Natural killer cell (primary cell): ENCODE data around the gene FAM98C. TPM values are rescaled to one million over a fixed set of nuclear protein-coding genes. Genes with fewer than 3 reads are reported as not detected.

ENCODE experiments used
- ATAC-seq, 3 donors: fragments of 150-1000 bp in 2 of 3; fragments of 200-7000 bp in 1 of 3; cut with Tn5 transposase; 1 replicate in 1 of 3; 2 replicates in 2 of 3; pipeline ENCODE4 v1.10.0; 2021; ENCODE audit warnings: mild to moderate bottlenecking in 2 of 3, moderate library complexity in 2 of 3
- DNase-seq, 2 donors: peaks; one replicate each; pipeline versions ENCODE4 v3.0.0 to v3.0.0-alpha.2; 2013 to 2021; ENCODE audit warnings: mixed read lengths in 1 of 2
- H3K27ac ChIP-seq: one replicate; pipeline ENCODE4 v1.5.1; 2013; ENCODE audit warnings: mild to moderate bottlenecking, low read length
- H3K27me3 ChIP-seq: one replicate; pipeline ENCODE4 v1.6.1; 2013; ENCODE audit warnings: low read length; ENCODE audit not compliant: control insufficient read depth, insufficient read depth
- H3K36me3 ChIP-seq: one replicate; pipeline ENCODE4 v1.6.1; 2013; ENCODE audit warnings: low read length; ENCODE audit not compliant: control insufficient read depth, insufficient read depth
- H3K4me1 ChIP-seq: one replicate; pipeline ENCODE4 v1.6.1; 2013; ENCODE audit warnings: low read length; ENCODE audit not compliant: control insufficient read depth, insufficient read depth
- H3K4me3 ChIP-seq: one replicate; pipeline ENCODE4 v1.5.1; 2013; ENCODE audit warnings: low read length
- H3K9me3 ChIP-seq: one replicate; pipeline ENCODE4 v1.6.1; 2013; ENCODE audit warnings: low read length; ENCODE audit not compliant: control insufficient read depth, insufficient read depth
- H3K27ac Mint-ChIP-seq, 2 donors: one replicate each; pipeline ENCODE4 v1.8.0; 2022; ENCODE audit warnings: mild to moderate bottlenecking in 2 of 2, mixed read lengths in 2 of 2, moderate library complexity in 1 of 2
- H3K27me3 Mint-ChIP-seq, 2 donors: one replicate each; pipeline ENCODE4 v1.8.0; 2022; ENCODE audit warnings: low read depth in 2 of 2, mixed read lengths in 2 of 2
- H3K36me3 Mint-ChIP-seq: one replicate; pipeline ENCODE4 v1.8.0; 2022; ENCODE audit warnings: mixed read lengths
- H3K4me1 Mint-ChIP-seq, 2 donors: one replicate each; pipeline ENCODE4 v1.8.0; 2022; ENCODE audit warnings: mixed read lengths in 2 of 2
- H3K4me3 Mint-ChIP-seq: one replicate; pipeline ENCODE4 v1.8.0; 2022; ENCODE audit warnings: mild to moderate bottlenecking, moderate library complexity, mixed read lengths
- H3K9me3 Mint-ChIP-seq, 2 donors: one replicate each; pipeline ENCODE4 v1.8.0; 2022; ENCODE audit warnings: mixed read lengths in 2 of 2
- CTCF ChIP-seq: fragments of 200-600 bp; IDR thresholded peaks from one replicate; pipeline ENCODE4 v1.8.0; 2022; ENCODE audit warnings: antibody characterized with exemption
- WGBS: methylation state at CpG from one replicate; pipeline ENCODE4 v1.1.7; 2013; ENCODE audit warnings: missing lambda C conversion rate; ENCODE audit not compliant: insufficient coverage; 5-methylcytosine and 5-hydroxymethylcytosine counted together
- intact Hi-C: fragments of 100-400 bp; cut with micrococcal nuclease; formaldehyde crosslinking; loops from one replicate; pipeline ENCODE4 v1.14.2; 2022
- total RNA-seq, 4 donors: library from RNA; stranded (reverse); fragments of 120-200 nt in 1 of 4; gene quantifications; one replicate each; pipeline versions ENCODE4 v1.2.3 to v1.2.4, GENCODE V29; 2013 to 2022

Gene FAM98C
- total RNA-seq, 3 donors from 2014 or later (not counting 1 experiment from before 2014, with no cell fraction given): 36.9 to 42.1 (median 41.6) TPM

GRCh38 chr19:38385057-38385803, 17.7 kb upstream of the FAM98C start:
- no peak overlapping the region for H3K27ac ChIP-seq
- peaks cover 16% of the 10 kb centered on the region for H3K27me3 ChIP-seq
- intact Hi-C loops: no loop called here
- DNase-seq (no peak), ATAC-seq (no peak)
- 91% methylated on average over 40 of the region's 40 CpGs for WGBS
- H3K36me3 ChIP-seq: peaks cover 37% of the 10 kb centered on the region
- no peak overlapping the region for H3K27ac Mint-ChIP-seq
- no peak overlapping the region for H3K4me3 Mint-ChIP-seq
- TF ChIP-seq CTCF: no peak
- H3K4me1 Mint-ChIP-seq: peaks cover 12 to 19% of the 10 kb centered on the region in 2 donors
- peaks cover 13% of the 10 kb centered on the region in 2 donors for H3K27me3 Mint-ChIP-seq
- H3K4me3 ChIP-seq: no peak overlapping the region
- H3K4me1 ChIP-seq: peaks cover 35% of the 10 kb centered on the region
- H3K9me3 ChIP-seq: no peaks in the 10 kb centered on the region
- no peaks in the 10 kb centered on the region for H3K9me3 Mint-ChIP-seq
- H3K36me3 Mint-ChIP-seq: peaks cover 11% of the 10 kb centered on the region

- intact Hi-C loops: no loop called here
- no peak overlapping the region for H3K27ac Mint-ChIP-seq
- Histone ChIP-seq H3K9me3 (no peaks in the 10 kb centered on the region), H3K27ac (no peak overlapping the region), H3K36me3 (peaks cover 34% of the 10 kb centered on the region), H3K27me3 (peaks cover 16% of the 10 kb centered on the region), H3K4me3 (no peak overlapping the region), H3K4me1 (peaks cover 35% of the 10 kb centered on the region)
- WGBS: 47% methylated on average over 40 of the region's 40 CpGs
- peaks cover 11% of the 10 kb centered on the region for H3K36me3 Mint-ChIP-seq
- peak overlapping the region; percentile 56 for H3K4me3 Mint-ChIP-seq
- H3K9me3 Mint-ChIP-seq: no peaks in the 10 kb centered on the region
- ATAC-seq (peak in 1 of 3 donors; percentile 9), DNase-seq (no peak)
- no peak for TF ChIP-seq CTCF
- H3K27me3 Mint-ChIP-seq: peaks cover 13 to 15% of the 10 kb centered on the region in 2 donors
- H3K4me1 Mint-ChIP-seq: peaks cover 12 to 19% of the 10 kb centered on the region in 2 donors
Observed at GRCh38 chr19:38385804-38386257, 17.1 kb upstream of the FAM98C start.

DNA sequence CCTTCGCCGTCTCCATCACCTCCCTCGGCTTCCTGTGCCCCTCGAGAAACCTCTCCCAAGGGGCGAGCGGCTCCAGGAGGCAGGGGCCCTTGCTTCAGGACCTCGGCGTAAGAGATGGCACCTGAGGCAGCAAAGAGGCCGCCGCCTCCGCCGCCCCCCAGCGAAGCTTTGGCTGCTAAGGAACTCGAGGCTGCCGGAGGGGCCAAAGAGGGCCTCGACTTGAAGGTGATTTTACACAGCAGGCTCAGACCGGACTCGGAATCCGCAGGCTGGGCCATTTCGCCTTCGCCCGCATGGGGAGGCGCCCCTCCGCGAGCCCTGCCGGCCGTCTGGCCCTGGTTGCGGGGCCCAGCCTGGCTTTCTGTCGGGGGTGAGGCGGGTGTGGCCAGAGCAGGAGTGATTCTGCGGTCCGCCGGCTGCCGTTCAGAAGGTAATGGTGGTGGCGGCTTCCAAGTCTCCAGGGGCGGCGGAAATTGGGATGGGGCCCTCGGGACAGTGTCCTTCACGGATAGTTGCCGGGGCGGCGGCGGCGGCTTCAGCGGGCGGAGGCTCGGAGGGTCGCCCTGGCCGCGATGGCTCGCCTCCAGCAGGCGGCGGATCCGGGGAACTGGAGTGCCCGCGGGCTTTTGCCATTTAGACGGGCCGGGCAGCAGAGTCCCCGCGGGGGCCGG, 16.5 kb upstream of the FAM98C start:
- peaks cover 11% of the 10 kb centered on the region for H3K36me3 Mint-ChIP-seq
- no peak overlapping the region for H3K27ac Mint-ChIP-seq
- Histone ChIP-seq H3K9me3 (no peaks in the 10 kb centered on the region), H3K27me3 (peaks cover 16% of the 10 kb centered on the region), H3K4me3 (no peak overlapping the region), H3K36me3 (peaks cover 28% of the 10 kb centered on the region), H3K27ac (no peak overlapping the region), H3K4me1 (peaks cover 35% of the 10 kb centered on the region)
- 43% methylated on average over 61 of the region's 61 CpGs for WGBS
- H3K9me3 Mint-ChIP-seq: no peaks in the 10 kb centered on the region
- DNase-seq (no peak), ATAC-seq (no peak)
- intact Hi-C loops: no loop called here
- peak overlapping the region; percentile 49 for H3K4me3 Mint-ChIP-seq
- no peak for TF ChIP-seq CTCF
- peaks cover 13 to 20% of the 10 kb centered on the region in 2 donors for H3K27me3 Mint-ChIP-seq
- peaks cover 12 to 19% of the 10 kb centered on the region in 2 donors for H3K4me1 Mint-ChIP-seq
